ENCODE measurements around the gene FAM50A. TPM values are rescaled to one million over a fixed set of nuclear protein-coding genes. Genes with fewer than 3 reads are reported as not detected.

The FAM50A gene
- total and polyA plus RNA-seq, 2 experiments from 2014 or later, result 81.8 to 147 TPM

- Histone ChIP-seq H3K27ac (no peak overlapping the region), H3K36me3 (no peaks in the 10 kb centered on the region), H3K4me1 (ENCODE audit: low read depth) (no peaks in the 10 kb centered on the region), H3K27me3 (no peaks in the 10 kb centered on the region), H3K9me3 (ENCODE audit: low read depth) (no peaks in the 10 kb centered on the region), H3K4me3 (no peak overlapping the region)
- no peak for TF ChIP-seq CTCF (IDR thresholded peaks at IDR 0.05; ENCODE audit: low read depth, low read length)
- DNase-seq (ENCODE audit: low read depth in 1 of 2, low spot score in 1 of 2), result no peak
Measured at GRCh38 chrX:154469114-154469513, 25.2 kb downstream of the FAM50A start.

GRCh38 chrX:154469880-154470279, 25.9 kb downstream of the FAM50A start:
- no peak overlapping the region for H3K27ac ChIP-seq
- no peaks in the 10 kb centered on the region for H3K36me3 ChIP-seq
- DNase-seq (ENCODE audit: low read depth in 1 of 2, low spot score in 1 of 2), result no peak
- H3K4me3 ChIP-seq, result no peak overlapping the region
- no peaks in the 10 kb centered on the region for H3K4me1 ChIP-seq (ENCODE audit: low read depth)
- H3K9me3 ChIP-seq (ENCODE audit: low read depth), result no peaks in the 10 kb centered on the region
- no peaks in the 10 kb centered on the region for H3K27me3 ChIP-seq
- TF ChIP-seq CTCF (IDR thresholded peaks at IDR 0.05; ENCODE audit: low read depth, low read length), result no peak

GRCh38 chrX:154470434-154470833, 26.5 kb downstream of the FAM50A start:
- no peak for DNase-seq (ENCODE audit: low read depth in 1 of 2, low spot score in 1 of 2)
- TF ChIP-seq CTCF (IDR thresholded peaks at IDR 0.05; ENCODE audit: low read depth, low read length), result no peak
- no peaks in the 10 kb centered on the region for H3K36me3 ChIP-seq
- H3K27ac ChIP-seq, result no peak overlapping the region
- H3K4me3 ChIP-seq, result no peak overlapping the region
- no peaks in the 10 kb centered on the region for H3K4me1 ChIP-seq (ENCODE audit: low read depth)
- H3K27me3 ChIP-seq, result no peaks in the 10 kb centered on the region
- no peaks in the 10 kb centered on the region for H3K9me3 ChIP-seq (ENCODE audit: low read depth)

GRCh38 chrX:154470914-154471568, 27.1 kb downstream of the FAM50A start:
- Histone ChIP-seq H3K27me3 (no peaks in the 10 kb centered on the region), H3K27ac (no peak overlapping the region), H3K4me3 (no peak overlapping the region), H3K9me3 (ENCODE audit: low read depth) (no peaks in the 10 kb centered on the region), H3K4me1 (ENCODE audit: low read depth) (no peaks in the 10 kb centered on the region), H3K36me3 (no peaks in the 10 kb centered on the region)
- no peak for TF ChIP-seq CTCF (IDR thresholded peaks at IDR 0.05; ENCODE audit: low read depth, low read length)
- DNase-seq (ENCODE audit: low read depth in 1 of 2, low spot score in 1 of 2), result no peak

- no peak for TF ChIP-seq CTCF (IDR thresholded peaks at IDR 0.05; ENCODE audit: low read depth, low read length)
- no peaks in the 10 kb centered on the region for H3K36me3 ChIP-seq
- H3K4me3 ChIP-seq, result no peak overlapping the region
- H3K9me3 ChIP-seq (ENCODE audit: low read depth), result no peaks in the 10 kb centered on the region
- DNase-seq (ENCODE audit: low read depth in 1 of 2, low spot score in 1 of 2), result no peak
- no peaks in the 10 kb centered on the region for H3K27me3 ChIP-seq
- no peaks in the 10 kb centered on the region for H3K4me1 ChIP-seq (ENCODE audit: low read depth)
- no peak overlapping the region for H3K27ac ChIP-seq
Measured at GRCh38 chrX:154471839-154472684, 28.1 kb downstream of the FAM50A start.
